Measurements from ENCODE around the gene PPP1R26.

- no peak for TF ChIP-seq SMC3 (IDR thresholded peaks at IDR 0.05)
- no peak for TF ChIP-seq POLR2A (IDR thresholded peaks at IDR 0.05; ENCODE audit: low read length)
- TF ChIP-seq JUN (IDR thresholded peaks at IDR 0.05): no peak
- TF ChIP-seq CTCF (IDR thresholded peaks at IDR 0.05): no peak
- TF ChIP-seq, protein P1, sequence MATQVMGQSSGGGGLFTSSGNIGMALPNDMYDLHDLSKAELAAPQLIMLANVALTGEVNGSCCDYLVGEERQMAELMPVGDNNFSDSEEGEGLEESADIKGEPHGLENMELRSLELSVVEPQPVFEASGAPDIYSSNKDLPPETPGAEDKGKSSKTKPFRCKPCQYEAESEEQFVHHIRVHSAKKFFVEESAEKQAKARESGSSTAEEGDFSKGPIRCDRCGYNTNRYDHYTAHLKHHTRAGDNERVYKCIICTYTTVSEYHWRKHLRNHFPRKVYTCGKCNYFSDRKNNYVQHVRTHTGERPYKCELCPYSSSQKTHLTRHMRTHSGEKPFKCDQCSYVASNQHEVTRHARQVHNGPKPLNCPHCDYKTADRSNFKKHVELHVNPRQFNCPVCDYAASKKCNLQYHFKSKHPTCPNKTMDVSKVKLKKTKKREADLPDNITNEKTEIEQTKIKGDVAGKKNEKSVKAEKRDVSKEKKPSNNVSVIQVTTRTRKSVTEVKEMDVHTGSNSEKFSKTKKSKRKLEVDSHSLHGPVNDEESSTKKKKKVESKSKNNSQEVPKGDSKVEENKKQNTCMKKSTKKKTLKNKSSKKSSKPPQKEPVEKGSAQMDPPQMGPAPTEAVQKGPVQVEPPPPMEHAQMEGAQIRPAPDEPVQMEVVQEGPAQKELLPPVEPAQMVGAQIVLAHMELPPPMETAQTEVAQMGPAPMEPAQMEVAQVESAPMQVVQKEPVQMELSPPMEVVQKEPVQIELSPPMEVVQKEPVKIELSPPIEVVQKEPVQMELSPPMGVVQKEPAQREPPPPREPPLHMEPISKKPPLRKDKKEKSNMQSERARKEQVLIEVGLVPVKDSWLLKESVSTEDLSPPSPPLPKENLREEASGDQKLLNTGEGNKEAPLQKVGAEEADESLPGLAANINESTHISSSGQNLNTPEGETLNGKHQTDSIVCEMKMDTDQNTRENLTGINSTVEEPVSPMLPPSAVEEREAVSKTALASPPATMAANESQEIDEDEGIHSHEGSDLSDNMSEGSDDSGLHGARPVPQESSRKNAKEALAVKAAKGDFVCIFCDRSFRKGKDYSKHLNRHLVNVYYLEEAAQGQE (IDR thresholded peaks at IDR 0.05): no peak
- TF ChIP-seq EP300 (IDR thresholded peaks at IDR 0.05): no peak
- TF ChIP-seq RAD21 (conservative IDR thresholded peaks at IDR 0.05 in 1 of 2, IDR thresholded peaks at IDR 0.05 in 1 of 2): no peak
- TF ChIP-seq, protein P2, sequence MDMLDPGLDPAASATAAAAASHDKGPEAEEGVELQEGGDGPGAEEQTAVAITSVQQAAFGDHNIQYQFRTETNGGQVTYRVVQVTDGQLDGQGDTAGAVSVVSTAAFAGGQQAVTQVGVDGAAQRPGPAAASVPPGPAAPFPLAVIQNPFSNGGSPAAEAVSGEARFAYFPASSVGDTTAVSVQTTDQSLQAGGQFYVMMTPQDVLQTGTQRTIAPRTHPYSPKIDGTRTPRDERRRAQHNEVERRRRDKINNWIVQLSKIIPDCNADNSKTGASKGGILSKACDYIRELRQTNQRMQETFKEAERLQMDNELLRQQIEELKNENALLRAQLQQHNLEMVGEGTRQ (IDR thresholded peaks at IDR 0.05): no peak
- TF ChIP-seq PBX3 (IDR thresholded peaks at IDR 0.05): no peak
- TF ChIP-seq KDM5A (IDR thresholded peaks at IDR 0.05): no peak
- no peak for TF ChIP-seq CHD2 (IDR thresholded peaks at IDR 0.05; ENCODE audit: low read length, partially characterized antibody)
- TF ChIP-seq ESRRA (IDR thresholded peaks at IDR 0.05; ENCODE audit: borderline replicate concordance, low read length): no peak
These were observed 13.5 kb downstream of the PPP1R26 start for GRCh38 chr9:135492886-135493669.

Data from A549 (cell line).